WTC11 (cell line): ENCODE results near the gene MYO16. TPM values are rescaled to one million over a fixed set of nuclear protein-coding genes. Genes with fewer than 3 reads are reported as not detected.

Source experiments
- ATAC-seq: fragments of 200-7000 bp; cut with Tn5 transposase; 2 replicates; pipeline ENCODE4 v1.10.0; 2021; ENCODE audit warnings: mild to moderate bottlenecking, moderate library complexity
- CTCF ChIA-PET: fragments of 300-600 bp; sonication (Branson Sonifier 250); formaldehyde crosslinking; loops from one replicate; lab custom pipeline; 2021; ENCODE audit warnings: antibody characterized with exemption; lab: Charles Lee
- POLR2A ChIA-PET: fragments of 350-600 bp; sonication (Branson Sonifier 250); formaldehyde crosslinking; loops from one replicate; lab custom pipeline; 2021; ENCODE audit warnings: antibody characterized with exemption; lab: Charles Lee
- DNase-seq: peaks from one replicate; pipeline ENCODE4 v3.0.0; 2021; ENCODE audit warnings: low spot score
- H3K27ac Mint-ChIP-seq: 2 replicates; pipeline ENCODE4 v1.8.0; 2021; ENCODE audit warnings: mixed read lengths
- H3K27me3 Mint-ChIP-seq: 2 replicates; pipeline ENCODE4 v1.8.0; 2021; ENCODE audit warnings: low read depth, mild to moderate bottlenecking, moderate library complexity, mixed read lengths
- H3K36me3 Mint-ChIP-seq: 2 replicates; pipeline ENCODE4 v1.8.0; 2021; ENCODE audit warnings: mixed read lengths
- H3K4me1 Mint-ChIP-seq: 2 replicates; pipeline ENCODE4 v1.8.0; 2022; ENCODE audit warnings: mixed read lengths
- H3K4me3 Mint-ChIP-seq: 2 replicates; pipeline ENCODE4 v1.8.0; 2021; ENCODE audit warnings: mild to moderate bottlenecking, moderate library complexity, mixed read lengths
- H3K9me3 Mint-ChIP-seq: 2 replicates; pipeline ENCODE4 v1.8.0; 2021; ENCODE audit warnings: mixed read lengths
- CBFB ChIP-seq: sonication (generic); formaldehyde crosslinking; IDR thresholded peaks from 2 replicates; pipeline ENCODE4 v1.8.1; 2022; ENCODE audit warnings: mild to moderate bottlenecking, low read depth, missing genetic modification reagents
- CREM ChIP-seq: sonication (generic); formaldehyde crosslinking; IDR thresholded peaks from 2 replicates; pipeline ENCODE4 v1.8.1; 2022; ENCODE audit warnings: mild to moderate bottlenecking, missing genetic modification reagents, moderate library complexity
- FOXJ3 ChIP-seq: sonication (generic); formaldehyde crosslinking; IDR thresholded peaks from 2 replicates; pipeline ENCODE4 v1.9.0; 2021; ENCODE audit warnings: missing genetic modification reagents, mild to moderate bottlenecking, borderline replicate concordance
- GABPB1 ChIP-seq: sonication (generic); formaldehyde crosslinking; IDR thresholded peaks from 2 replicates; pipeline ENCODE4 v1.8.1; 2023; ENCODE audit warnings: mild to moderate bottlenecking, missing genetic modification reagents
- KAT7 ChIP-seq: sonication (generic); formaldehyde crosslinking; IDR thresholded peaks from 2 replicates; pipeline ENCODE4 v1.8.1; 2023; ENCODE audit warnings: missing genetic modification reagents, mild to moderate bottlenecking, borderline replicate concordance
- ZNF121 ChIP-seq: sonication (generic); formaldehyde crosslinking; IDR thresholded peaks from 2 replicates; pipeline ENCODE4 v1.8.0; 2023; ENCODE audit warnings: missing genetic modification reagents
- ZNF671 ChIP-seq: fragments of 250-450 bp; sonication (Bioruptor Pico); IDR thresholded peaks from 2 replicates; pipeline ENCODE4 v1.8.0; 2021; ENCODE audit warnings: mild to moderate bottlenecking
- total RNA-seq: library from RNA; stranded (reverse); gene quantifications from 3 replicates; pipeline ENCODE4 v1.2.3, GENCODE V29; 2021
- TF ChIP-seq, protein P1 (sequence below): sonication (generic); formaldehyde crosslinking; IDR thresholded peaks from 2 replicates; pipeline ENCODE4 v1.8.1; 2022; ENCODE audit warnings: missing genetic modification reagents, borderline replicate concordance
- TF ChIP-seq, protein P2 (sequence below): sonication (generic); formaldehyde crosslinking; IDR thresholded peaks from 2 replicates; pipeline ENCODE4 v1.8.0; 2022; ENCODE audit warnings: mild to moderate bottlenecking, missing genetic modification reagents
- TF ChIP-seq, protein P3 (sequence below): sonication (generic); formaldehyde crosslinking; IDR thresholded peaks from 2 replicates; pipeline ENCODE4 v1.8.1; 2022; ENCODE audit warnings: mild to moderate bottlenecking, missing genetic modification reagents, moderate library complexity, borderline replicate concordance
- TF ChIP-seq, protein P4 (sequence below): fragments of 250-450 bp; sonication (Bioruptor Pico); IDR thresholded peaks from 2 replicates; pipeline ENCODE4 v1.9.0; 2021; ENCODE audit warnings: mild to moderate bottlenecking, borderline replicate concordance
- TF ChIP-seq, protein P5 (sequence below): sonication (generic); formaldehyde crosslinking; IDR thresholded peaks from 2 replicates; pipeline ENCODE4 v1.8.0; 2022; ENCODE audit warnings: mild to moderate bottlenecking, missing genetic modification reagents
- TF ChIP-seq, protein P6 (sequence below): sonication (generic); formaldehyde crosslinking; IDR thresholded peaks from 2 replicates; pipeline ENCODE4 v1.8.1; 2023; ENCODE audit warnings: mild to moderate bottlenecking, missing genetic modification reagents
- TF ChIP-seq, protein P7 (sequence below): sonication (generic); formaldehyde crosslinking; IDR thresholded peaks from 2 replicates; pipeline ENCODE4 v1.8.1; 2023; ENCODE audit warnings: mild to moderate bottlenecking, missing genetic modification reagents, borderline replicate concordance

Gene MYO16
- total RNA-seq, 1 experiment from 2014 or later: 0.09 TPM

DNA sequence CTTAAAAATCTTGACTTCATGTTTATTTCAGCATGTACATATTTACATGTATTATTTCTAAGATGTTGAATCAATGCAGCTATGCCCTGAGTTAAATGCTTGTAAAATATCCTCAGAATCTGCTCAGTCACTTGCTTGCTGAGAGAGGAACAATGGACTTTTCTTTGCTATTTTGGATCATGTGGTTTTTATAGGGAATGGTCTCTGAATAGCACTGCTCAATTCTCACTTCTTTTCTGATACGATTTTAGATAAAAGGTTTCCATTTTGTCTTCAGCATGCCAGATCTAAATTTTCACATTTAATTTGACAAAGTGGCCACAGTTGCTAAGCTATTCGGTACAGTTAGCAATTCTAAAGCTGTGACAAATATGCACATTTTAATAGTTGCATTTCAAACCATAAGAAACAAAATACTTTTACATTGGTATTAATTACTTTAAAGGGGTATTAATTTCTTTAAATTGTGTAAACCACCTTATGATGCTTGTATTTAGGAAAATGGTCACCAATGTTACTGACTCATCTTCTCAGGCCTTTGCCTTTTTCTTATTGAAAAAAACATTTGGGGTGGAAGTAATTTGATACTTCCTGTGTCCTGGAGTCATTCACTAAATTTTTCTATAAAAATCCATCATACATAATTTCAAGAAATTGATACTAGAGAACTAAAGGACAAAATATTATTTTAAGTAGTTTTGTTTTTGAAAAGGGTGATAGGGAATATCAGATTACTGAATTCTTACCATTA, 113.5 kb downstream of the MYO16 start (continued):
- TF ChIP-seq, protein P1, sequence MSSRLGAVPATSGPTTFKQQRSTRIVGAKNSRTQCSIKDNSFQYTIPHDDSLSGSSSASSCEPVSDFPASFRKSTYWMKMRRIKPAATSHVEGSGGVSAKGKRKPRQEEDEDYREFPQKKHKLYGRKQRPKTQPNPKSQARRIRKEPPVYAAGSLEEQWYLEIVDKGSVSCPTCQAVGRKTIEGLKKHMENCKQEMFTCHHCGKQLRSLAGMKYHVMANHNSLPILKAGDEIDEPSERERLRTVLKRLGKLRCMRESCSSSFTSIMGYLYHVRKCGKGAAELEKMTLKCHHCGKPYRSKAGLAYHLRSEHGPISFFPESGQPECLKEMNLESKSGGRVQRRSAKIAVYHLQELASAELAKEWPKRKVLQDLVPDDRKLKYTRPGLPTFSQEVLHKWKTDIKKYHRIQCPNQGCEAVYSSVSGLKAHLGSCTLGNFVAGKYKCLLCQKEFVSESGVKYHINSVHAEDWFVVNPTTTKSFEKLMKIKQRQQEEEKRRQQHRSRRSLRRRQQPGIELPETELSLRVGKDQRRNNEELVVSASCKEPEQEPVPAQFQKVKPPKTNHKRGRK (CRISPR knock-in tag): no peak
- TF ChIP-seq CBFB (no peak), ZNF121 (CRISPR knock-in tag) (no peak), ZNF671 (CRISPR knock-in tag) (no peak), KAT7 (CRISPR knock-in tag) (no peak), CREM (no peak)
- TF ChIP-seq, protein P2, sequence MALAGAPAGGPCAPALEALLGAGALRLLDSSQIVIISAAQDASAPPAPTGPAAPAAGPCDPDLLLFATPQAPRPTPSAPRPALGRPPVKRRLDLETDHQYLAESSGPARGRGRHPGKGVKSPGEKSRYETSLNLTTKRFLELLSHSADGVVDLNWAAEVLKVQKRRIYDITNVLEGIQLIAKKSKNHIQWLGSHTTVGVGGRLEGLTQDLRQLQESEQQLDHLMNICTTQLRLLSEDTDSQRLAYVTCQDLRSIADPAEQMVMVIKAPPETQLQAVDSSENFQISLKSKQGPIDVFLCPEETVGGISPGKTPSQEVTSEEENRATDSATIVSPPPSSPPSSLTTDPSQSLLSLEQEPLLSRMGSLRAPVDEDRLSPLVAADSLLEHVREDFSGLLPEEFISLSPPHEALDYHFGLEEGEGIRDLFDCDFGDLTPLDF (CRISPR knock-in tag): no peak
- TF ChIP-seq, protein P3, sequence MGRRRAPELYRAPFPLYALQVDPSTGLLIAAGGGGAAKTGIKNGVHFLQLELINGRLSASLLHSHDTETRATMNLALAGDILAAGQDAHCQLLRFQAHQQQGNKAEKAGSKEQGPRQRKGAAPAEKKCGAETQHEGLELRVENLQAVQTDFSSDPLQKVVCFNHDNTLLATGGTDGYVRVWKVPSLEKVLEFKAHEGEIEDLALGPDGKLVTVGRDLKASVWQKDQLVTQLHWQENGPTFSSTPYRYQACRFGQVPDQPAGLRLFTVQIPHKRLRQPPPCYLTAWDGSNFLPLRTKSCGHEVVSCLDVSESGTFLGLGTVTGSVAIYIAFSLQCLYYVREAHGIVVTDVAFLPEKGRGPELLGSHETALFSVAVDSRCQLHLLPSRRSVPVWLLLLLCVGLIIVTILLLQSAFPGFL (CRISPR knock-in tag): no peak
- TF ChIP-seq, protein P4, sequence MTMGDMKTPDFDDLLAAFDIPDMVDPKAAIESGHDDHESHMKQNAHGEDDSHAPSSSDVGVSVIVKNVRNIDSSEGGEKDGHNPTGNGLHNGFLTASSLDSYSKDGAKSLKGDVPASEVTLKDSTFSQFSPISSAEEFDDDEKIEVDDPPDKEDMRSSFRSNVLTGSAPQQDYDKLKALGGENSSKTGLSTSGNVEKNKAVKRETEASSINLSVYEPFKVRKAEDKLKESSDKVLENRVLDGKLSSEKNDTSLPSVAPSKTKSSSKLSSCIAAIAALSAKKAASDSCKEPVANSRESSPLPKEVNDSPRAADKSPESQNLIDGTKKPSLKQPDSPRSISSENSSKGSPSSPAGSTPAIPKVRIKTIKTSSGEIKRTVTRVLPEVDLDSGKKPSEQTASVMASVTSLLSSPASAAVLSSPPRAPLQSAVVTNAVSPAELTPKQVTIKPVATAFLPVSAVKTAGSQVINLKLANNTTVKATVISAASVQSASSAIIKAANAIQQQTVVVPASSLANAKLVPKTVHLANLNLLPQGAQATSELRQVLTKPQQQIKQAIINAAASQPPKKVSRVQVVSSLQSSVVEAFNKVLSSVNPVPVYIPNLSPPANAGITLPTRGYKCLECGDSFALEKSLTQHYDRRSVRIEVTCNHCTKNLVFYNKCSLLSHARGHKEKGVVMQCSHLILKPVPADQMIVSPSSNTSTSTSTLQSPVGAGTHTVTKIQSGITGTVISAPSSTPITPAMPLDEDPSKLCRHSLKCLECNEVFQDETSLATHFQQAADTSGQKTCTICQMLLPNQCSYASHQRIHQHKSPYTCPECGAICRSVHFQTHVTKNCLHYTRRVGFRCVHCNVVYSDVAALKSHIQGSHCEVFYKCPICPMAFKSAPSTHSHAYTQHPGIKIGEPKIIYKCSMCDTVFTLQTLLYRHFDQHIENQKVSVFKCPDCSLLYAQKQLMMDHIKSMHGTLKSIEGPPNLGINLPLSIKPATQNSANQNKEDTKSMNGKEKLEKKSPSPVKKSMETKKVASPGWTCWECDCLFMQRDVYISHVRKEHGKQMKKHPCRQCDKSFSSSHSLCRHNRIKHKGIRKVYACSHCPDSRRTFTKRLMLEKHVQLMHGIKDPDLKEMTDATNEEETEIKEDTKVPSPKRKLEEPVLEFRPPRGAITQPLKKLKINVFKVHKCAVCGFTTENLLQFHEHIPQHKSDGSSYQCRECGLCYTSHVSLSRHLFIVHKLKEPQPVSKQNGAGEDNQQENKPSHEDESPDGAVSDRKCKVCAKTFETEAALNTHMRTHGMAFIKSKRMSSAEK (CRISPR knock-in tag): no peak
- TF ChIP-seq, protein P5, sequence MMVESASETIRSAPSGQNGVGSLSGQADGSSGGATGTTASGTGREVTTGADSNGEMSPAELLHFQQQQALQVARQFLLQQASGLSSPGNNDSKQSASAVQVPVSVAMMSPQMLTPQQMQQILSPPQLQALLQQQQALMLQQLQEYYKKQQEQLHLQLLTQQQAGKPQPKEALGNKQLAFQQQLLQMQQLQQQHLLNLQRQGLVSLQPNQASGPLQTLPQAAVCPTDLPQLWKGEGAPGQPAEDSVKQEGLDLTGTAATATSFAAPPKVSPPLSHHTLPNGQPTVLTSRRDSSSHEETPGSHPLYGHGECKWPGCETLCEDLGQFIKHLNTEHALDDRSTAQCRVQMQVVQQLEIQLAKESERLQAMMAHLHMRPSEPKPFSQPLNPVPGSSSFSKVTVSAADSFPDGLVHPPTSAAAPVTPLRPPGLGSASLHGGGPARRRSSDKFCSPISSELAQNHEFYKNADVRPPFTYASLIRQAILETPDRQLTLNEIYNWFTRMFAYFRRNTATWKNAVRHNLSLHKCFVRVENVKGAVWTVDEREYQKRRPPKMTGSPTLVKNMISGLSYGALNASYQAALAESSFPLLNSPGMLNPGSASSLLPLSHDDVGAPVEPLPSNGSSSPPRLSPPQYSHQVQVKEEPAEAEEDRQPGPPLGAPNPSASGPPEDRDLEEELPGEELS (CRISPR knock-in tag): no peak
- TF ChIP-seq, protein P6, sequence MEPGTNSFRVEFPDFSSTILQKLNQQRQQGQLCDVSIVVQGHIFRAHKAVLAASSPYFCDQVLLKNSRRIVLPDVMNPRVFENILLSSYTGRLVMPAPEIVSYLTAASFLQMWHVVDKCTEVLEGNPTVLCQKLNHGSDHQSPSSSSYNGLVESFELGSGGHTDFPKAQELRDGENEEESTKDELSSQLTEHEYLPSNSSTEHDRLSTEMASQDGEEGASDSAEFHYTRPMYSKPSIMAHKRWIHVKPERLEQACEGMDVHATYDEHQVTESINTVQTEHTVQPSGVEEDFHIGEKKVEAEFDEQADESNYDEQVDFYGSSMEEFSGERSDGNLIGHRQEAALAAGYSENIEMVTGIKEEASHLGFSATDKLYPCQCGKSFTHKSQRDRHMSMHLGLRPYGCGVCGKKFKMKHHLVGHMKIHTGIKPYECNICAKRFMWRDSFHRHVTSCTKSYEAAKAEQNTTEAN (CRISPR knock-in tag): no peak

DNA sequence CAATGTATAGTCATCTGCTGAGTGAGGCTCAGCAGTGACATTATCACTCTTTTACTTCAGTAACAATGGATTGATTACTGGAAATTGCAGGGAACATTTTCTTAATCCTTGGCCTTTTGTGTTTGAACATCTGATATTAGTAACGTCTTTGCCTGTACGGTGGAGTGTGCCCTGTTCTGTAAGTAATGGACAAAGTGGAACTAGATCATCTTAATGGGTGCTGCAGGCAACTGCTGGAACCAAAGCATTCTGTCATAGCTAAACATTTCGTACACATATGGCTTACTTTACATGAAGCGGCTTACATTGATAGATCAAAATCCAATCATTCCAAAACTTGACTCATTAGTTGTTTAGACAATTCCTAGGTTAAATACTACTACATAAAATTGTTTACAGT, 114.1 kb downstream of the MYO16 start:
- Mint-ChIP-seq H3K36me3 (peaks cover 24% of the 10 kb centered on the region), H3K4me1 (peaks cover 8% of the 10 kb centered on the region), H3K9me3 (peaks cover 32% of the 10 kb centered on the region), H3K27me3 (no peaks in the 10 kb centered on the region; the same call in 1 of the 2 replicates), H3K4me3 (no peak overlapping the region), H3K27ac (no peak overlapping the region)
- CTCF ChIA-PET: no interaction called here
- DNase-seq (no peak), ATAC-seq (no peak)
- POLR2A ChIA-PET: no interaction called here
- TF ChIP-seq FOXJ3 (CRISPR knock-in tag) (no peak), GABPB1 (no peak)
- TF ChIP-seq, protein P4 (CRISPR knock-in tag): no peak
- TF ChIP-seq, protein P7, sequence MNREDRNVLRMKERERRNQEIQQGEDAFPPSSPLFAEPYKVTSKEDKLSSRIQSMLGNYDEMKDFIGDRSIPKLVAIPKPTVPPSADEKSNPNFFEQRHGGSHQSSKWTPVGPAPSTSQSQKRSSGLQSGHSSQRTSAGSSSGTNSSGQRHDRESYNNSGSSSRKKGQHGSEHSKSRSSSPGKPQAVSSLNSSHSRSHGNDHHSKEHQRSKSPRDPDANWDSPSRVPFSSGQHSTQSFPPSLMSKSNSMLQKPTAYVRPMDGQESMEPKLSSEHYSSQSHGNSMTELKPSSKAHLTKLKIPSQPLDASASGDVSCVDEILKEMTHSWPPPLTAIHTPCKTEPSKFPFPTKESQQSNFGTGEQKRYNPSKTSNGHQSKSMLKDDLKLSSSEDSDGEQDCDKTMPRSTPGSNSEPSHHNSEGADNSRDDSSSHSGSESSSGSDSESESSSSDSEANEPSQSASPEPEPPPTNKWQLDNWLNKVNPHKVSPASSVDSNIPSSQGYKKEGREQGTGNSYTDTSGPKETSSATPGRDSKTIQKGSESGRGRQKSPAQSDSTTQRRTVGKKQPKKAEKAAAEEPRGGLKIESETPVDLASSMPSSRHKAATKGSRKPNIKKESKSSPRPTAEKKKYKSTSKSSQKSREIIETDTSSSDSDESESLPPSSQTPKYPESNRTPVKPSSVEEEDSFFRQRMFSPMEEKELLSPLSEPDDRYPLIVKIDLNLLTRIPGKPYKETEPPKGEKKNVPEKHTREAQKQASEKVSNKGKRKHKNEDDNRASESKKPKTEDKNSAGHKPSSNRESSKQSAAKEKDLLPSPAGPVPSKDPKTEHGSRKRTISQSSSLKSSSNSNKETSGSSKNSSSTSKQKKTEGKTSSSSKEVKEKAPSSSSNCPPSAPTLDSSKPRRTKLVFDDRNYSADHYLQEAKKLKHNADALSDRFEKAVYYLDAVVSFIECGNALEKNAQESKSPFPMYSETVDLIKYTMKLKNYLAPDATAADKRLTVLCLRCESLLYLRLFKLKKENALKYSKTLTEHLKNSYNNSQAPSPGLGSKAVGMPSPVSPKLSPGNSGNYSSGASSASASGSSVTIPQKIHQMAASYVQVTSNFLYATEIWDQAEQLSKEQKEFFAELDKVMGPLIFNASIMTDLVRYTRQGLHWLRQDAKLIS (CRISPR knock-in tag): no peak
